Measurements from ENCODE around the gene RBM33. TPM values are rescaled to one million over a fixed set of nuclear protein-coding genes. Genes with fewer than 3 reads are reported as not detected.
A peak's percentile ranks its signal among the peaks of the same experiment; 100 is the strongest.

The RBM33 gene
- total and polyA plus RNA-seq, 7 donors, result 11.6 to 49.3 (median 40.4) TPM

GRCh38 chr7:155643804-155644177, 670 bp upstream of the RBM33 start:
- Histone ChIP-seq H3K4me3 (peak overlapping the region; percentile 99), H3K27ac (peak overlapping the region; percentile 98), H3K9me3 (peaks cover 7% of the 10 kb centered on the region), H3K4me1 (peaks cover 21% of the 10 kb centered on the region), H3K36me3 (ENCODE audit: insufficient read depth in 1 of 2, low read depth in 1 of 2) (peaks cover 6 to 43% of the 10 kb centered on the region in 2 donors), H3K27me3 (ENCODE audit: insufficient read depth in 3 of 3, low read length in 2 of 3) (no peaks in the 10 kb centered on the region)
- 0 to 1% (median 0%) methylated on average over 26 to 32 of the region's 32 CpGs for WGBS, 3 donors
- no peak for DNase-seq
- TF ChIP-seq CTCF (IDR thresholded peaks at IDR 0.05), result no peak
- no peak for ATAC-seq
- intact Hi-C loops (cut with DNase I), result loop anchor here (5.0 to 10.0 kb wide), 2 partner anchors 46 to 91 kb away; no protein-coding TSS in a partner anchor

- no peak for TF ChIP-seq CTCF (IDR thresholded peaks at IDR 0.05)
- ATAC-seq, result peak; percentile 70 to 76 (median 72)
- Histone ChIP-seq H3K27ac (peak overlapping the region; percentile 98), H3K4me1 (peaks cover 21% of the 10 kb centered on the region), H3K27me3 (ENCODE audit: insufficient read depth in 3 of 3, low read length in 2 of 3) (no peaks in the 10 kb centered on the region), H3K4me3 (peak overlapping the region; percentile 99), H3K36me3 (ENCODE audit: insufficient read depth in 1 of 2, low read depth in 1 of 2) (peaks cover 8 to 41% of the 10 kb centered on the region in 2 donors), H3K9me3 (peaks cover 15% of the 10 kb centered on the region)
- 0 to 1% (median 0%) methylated on average over 19 to 22 of the region's 22 CpGs for WGBS, 3 donors
- peak; percentile 22 to 64 for DNase-seq
- intact Hi-C loops (cut with DNase I), result loop anchor here (5.0 to 10.0 kb wide), 2 partner anchors 48 to 90 kb away; no protein-coding TSS in a partner anchor
Measured at GRCh38 chr7:155644971-155645509, 579 bp downstream of the RBM33 start.

GRCh38 chr7:155645662-155646061, 1.2 kb downstream of the RBM33 start:
- Histone ChIP-seq H3K27me3 (ENCODE audit: insufficient read depth in 3 of 3, low read length in 2 of 3) (no peaks in the 10 kb centered on the region), H3K9me3 (peaks cover 15% of the 10 kb centered on the region), H3K36me3 (ENCODE audit: insufficient read depth in 1 of 2, low read depth in 1 of 2) (peaks cover 8 to 35% of the 10 kb centered on the region in 2 donors), H3K4me3 (peak overlapping the region; percentile 99), H3K4me1 (peaks cover 22% of the 10 kb centered on the region), H3K27ac (peak overlapping the region; percentile 98)
- 17 to 26% (median 19%) methylated on average over 7 of the region's 7 CpGs for WGBS, 3 donors
- no peak for ATAC-seq
- intact Hi-C loops (cut with DNase I), result loop anchor here in 1 of 2 donors (10.0 kb wide), 1 partner anchor 89 kb away; no protein-coding TSS in a partner anchor
- no peak for TF ChIP-seq CTCF (IDR thresholded peaks at IDR 0.05)
- no peak for DNase-seq

- intact Hi-C loops (cut with DNase I), result loop anchor here in 1 of 2 donors (10.0 kb wide), 1 partner anchor 88 kb away; no protein-coding TSS in a partner anchor
- H3K4me3 ChIP-seq, result peak overlapping the region; percentile 99
- H3K9me3 ChIP-seq, result peaks cover 15% of the 10 kb centered on the region
- 75 to 77% (median 76%) methylated on average over 7 of the region's 7 CpGs for WGBS, 3 donors
- H3K27me3 ChIP-seq (ENCODE audit: insufficient read depth in 3 of 3, low read length in 2 of 3), result no peaks in the 10 kb centered on the region
- no peak overlapping the region for H3K27ac ChIP-seq
- no peak for ATAC-seq
- no peak for DNase-seq
- H3K36me3 ChIP-seq (ENCODE audit: insufficient read depth in 1 of 2, low read depth in 1 of 2), result peaks cover 6 to 25% of the 10 kb centered on the region in 2 donors
- no peak for TF ChIP-seq CTCF (IDR thresholded peaks at IDR 0.05)
- peaks cover 32% of the 10 kb centered on the region for H3K4me1 ChIP-seq
Measured at GRCh38 chr7:155646669-155647068, 2.2 kb downstream of the RBM33 start.
